A673 (cell line): ENCODE data around the gene ICAM5.

Source experiments
- EZH2 ChIP-seq: fragments of 200-600 bp; sonication (generic); IDR thresholded peaks from 2 replicates; pipeline ENCODE4 v1.6.1; 2017; ENCODE audit warnings: borderline replicate concordance, low read depth, mild to moderate bottlenecking, mixed read lengths, antibody characterized with exemption, low read length; ENCODE audit not compliant: poor library complexity, severe bottlenecking
- TF ChIP-seq, protein P1 (sequence below): fragments of 300-800, 200-600 bp; sonication (generic); conservative IDR thresholded peaks from 2 replicates; pipeline ENCODE4 v1.5.1; 2017; ENCODE audit warnings: low read depth, mild to moderate bottlenecking, antibody characterized with exemption, low read length, moderate library complexity, mixed read lengths

DNA sequence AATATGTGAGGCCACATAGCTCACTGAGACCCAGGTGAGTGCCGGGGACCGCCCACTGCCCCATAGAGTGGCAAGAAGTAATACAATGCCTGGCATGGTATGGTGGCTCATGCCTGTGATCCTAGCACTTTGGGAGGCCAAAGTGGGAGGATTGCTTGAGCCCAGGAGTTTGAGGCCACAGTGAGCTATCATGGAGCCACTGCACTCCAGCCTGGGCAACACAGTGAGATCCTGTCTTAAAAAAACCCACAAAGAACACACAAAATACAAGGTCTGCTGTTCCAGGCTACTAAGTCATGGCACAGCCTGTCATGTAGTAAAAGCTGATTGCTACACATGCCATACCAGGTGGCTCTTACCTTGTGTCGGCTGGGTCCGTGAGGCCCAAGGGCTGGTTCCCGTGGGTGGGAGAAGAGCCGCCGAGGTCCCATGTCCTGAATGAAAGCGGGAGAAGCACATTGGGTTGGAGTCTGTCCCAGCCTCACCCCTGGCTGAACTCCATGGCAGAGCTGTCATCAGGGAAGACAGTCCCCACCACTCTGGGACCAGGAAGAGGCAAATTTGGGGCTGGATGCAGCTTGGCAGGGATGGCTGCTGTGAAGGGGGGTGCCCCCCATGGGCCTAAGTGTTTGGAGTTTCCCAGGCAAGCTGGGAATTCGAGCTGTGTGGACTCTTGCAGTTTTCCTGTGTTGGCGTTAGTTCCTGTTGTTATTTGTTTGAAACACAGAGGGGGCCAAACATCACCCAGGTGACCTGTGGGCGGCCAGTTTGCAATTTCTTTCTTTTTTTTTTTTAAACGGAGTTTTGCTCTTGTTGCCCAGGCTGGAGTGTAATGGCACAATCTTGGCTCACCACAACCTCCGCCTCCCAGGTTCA lies 29.3 kb downstream of the ICAM5 start:
- TF ChIP-seq, protein P1, sequence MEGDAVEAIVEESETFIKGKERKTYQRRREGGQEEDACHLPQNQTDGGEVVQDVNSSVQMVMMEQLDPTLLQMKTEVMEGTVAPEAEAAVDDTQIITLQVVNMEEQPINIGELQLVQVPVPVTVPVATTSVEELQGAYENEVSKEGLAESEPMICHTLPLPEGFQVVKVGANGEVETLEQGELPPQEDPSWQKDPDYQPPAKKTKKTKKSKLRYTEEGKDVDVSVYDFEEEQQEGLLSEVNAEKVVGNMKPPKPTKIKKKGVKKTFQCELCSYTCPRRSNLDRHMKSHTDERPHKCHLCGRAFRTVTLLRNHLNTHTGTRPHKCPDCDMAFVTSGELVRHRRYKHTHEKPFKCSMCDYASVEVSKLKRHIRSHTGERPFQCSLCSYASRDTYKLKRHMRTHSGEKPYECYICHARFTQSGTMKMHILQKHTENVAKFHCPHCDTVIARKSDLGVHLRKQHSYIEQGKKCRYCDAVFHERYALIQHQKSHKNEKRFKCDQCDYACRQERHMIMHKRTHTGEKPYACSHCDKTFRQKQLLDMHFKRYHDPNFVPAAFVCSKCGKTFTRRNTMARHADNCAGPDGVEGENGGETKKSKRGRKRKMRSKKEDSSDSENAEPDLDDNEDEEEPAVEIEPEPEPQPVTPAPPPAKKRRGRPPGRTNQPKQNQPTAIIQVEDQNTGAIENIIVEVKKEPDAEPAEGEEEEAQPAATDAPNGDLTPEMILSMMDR: no peak
- TF ChIP-seq EZH2: no peak
